ENCODE results near the gene MFN2. TPM values are rescaled to one million over a fixed set of nuclear protein-coding genes. Genes with fewer than 3 reads are reported as not detected.

Gene MFN2
- total and polyA plus RNA-seq, 9 of the 15 experiments (the other 6 are each of a cell fraction or from before 2014, with no cell fraction given), result 10.5 to 158 (median 87.1) TPM

DNA sequence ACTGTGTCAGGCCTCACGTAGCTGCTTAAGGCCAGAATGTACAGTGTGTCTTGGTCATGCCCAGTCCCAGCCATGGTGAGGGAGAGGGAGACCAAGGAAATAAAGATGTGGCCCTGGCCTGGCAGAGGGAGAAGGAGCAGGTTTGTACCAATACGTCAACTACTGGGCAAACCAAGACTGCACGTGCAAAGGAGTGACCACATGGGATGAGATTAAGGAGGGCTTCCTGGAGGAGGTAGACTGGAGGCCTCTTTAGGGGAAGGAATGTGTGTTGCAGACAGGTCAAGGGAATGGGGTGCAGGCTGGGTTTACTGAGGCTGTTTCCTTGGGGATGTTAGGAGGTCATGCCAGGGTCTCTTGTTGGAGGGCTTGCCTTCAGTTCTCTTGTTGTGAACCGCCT is 38.0 kb upstream of the MFN2 start:
- Histone ChIP-seq H3K27ac (ENCODE audit: extremely low read depth, low read depth, low read length) (no peak overlapping the region), H3K4me3 (no peak overlapping the region), H3K4me1 (replicated peaks in 1 of 2; ENCODE audit: control insufficient read depth in 2 of 2, insufficient read depth in 2 of 2, low read length in 2 of 2) (peaks cover 15 to 31% of the 10 kb centered on the region in 2 experiments; a peak in 4 of 5 replicates), H4K20me1 (replicated peaks; ENCODE audit: control insufficient read depth, insufficient read depth, low read length) (no peaks in the 10 kb centered on the region; the same call in 1 of the 2 replicates), H3K27me3 (ENCODE audit: control insufficient read depth in 2 of 2, insufficient read depth in 2 of 2, low read length in 2 of 2) (no peaks in the 10 kb centered on the region; a peak in 1 of 5 replicates), H3K9ac (ENCODE audit: insufficient read depth in 1 of 2, low read depth in 2 of 2, low read length in 2 of 2) (0 out of 4 replicates have a peak overlapping the region, but pooled peaks of 1 of the 2 experiments have one; percentile 23), H2AFZ (ENCODE audit: low read depth, low read length) (no peak overlapping the region), H3K4me2 (ENCODE audit: insufficient read depth, low read length) (no peak overlapping the region), H3K36me3 (ENCODE audit: control insufficient read depth, insufficient read depth, low read length) (peaks cover 74% of the 10 kb centered on the region; the same call in 2 of the 3 replicates), H3K9me3 (replicated peaks; ENCODE audit: control insufficient read depth, insufficient read depth, low read depth, low read length) (no peaks in the 10 kb centered on the region; the same call in none of the 2 replicates), H3K79me2 (ENCODE audit: control insufficient read depth, insufficient read depth, low read length) (peaks cover 39% of the 10 kb centered on the region), H3K9me1 (ENCODE audit: control insufficient read depth, insufficient read depth, low read length) (no peaks in the 10 kb centered on the region)
- POLR2A ChIA-PET, result interaction anchor here (8.3 kb wide), 1 partner anchor 33 kb away, joined by 129 read pairs; no protein-coding TSS in a partner anchor
- in situ Hi-C loops (cut with MboI), result no loop called here
- intact Hi-C loops (cut with micrococcal nuclease), result no loop called here
- no peak for TF ChIP-seq GTF2E2 (tag; IDR thresholded peaks at IDR 0.05)
- peak; percentile 73 for TF ChIP-seq MAX (CRISPR knock-in tag; IDR thresholded peaks at IDR 0.05)
- TF ChIP-seq EWSR1 (IDR thresholded peaks at IDR 0.05; ENCODE audit: borderline replicate concordance, low read depth, partially characterized antibody), result no peak
- TF ChIP-seq RBM25 (IDR thresholded peaks at IDR 0.05; ENCODE audit: low read depth, low read length, severe bottlenecking), result peak; percentile 7
- TF ChIP-seq BCOR (IDR thresholded peaks at IDR 0.05), result 0 out of 2 replicates have a peak, but pooled peaks have one; percentile 30
- no peak for TF ChIP-seq NKRF (IDR thresholded peaks at IDR 0.05; ENCODE audit: borderline replicate concordance)
- TF ChIP-seq ZFP36 (IDR thresholded peaks at IDR 0.05; ENCODE audit: low read depth, low read length, partially characterized antibody), result peak; percentile 94
- no peak for TF ChIP-seq ZNF778 (CRISPR knock-in tag; IDR thresholded peaks at IDR 0.05)
- DNase-seq (ENCODE audit: extremely low read depth in 1 of 4, low spot score in 3 of 4), result no peak
- CTCF ChIA-PET (ENCODE audit: low intra/inter-chr PET ratio), result no interaction called here
- 82% methylated on average over 4 of the region's 4 CpGs for WGBS (ENCODE audit: insufficient coverage, low coverage, missing lambda C conversion rate)
- no TSS peak for BruUV-seq (replicated peaks)
- ATAC-seq, result no peak
- FAIRE-seq, result no peak
